GM12872 (cell line): ENCODE results near the gene THAP11.

ENCODE experiments used
- TF ChIP-seq, protein P1 (sequence below): IDR thresholded peaks from 3 replicates; pipeline ENCODE4 v1.5.1; 2011; ENCODE audit warnings: low read depth, mild to moderate bottlenecking, low read length, moderate library complexity; ENCODE audit not compliant: insufficient read depth

THAP11 gene

DNA sequence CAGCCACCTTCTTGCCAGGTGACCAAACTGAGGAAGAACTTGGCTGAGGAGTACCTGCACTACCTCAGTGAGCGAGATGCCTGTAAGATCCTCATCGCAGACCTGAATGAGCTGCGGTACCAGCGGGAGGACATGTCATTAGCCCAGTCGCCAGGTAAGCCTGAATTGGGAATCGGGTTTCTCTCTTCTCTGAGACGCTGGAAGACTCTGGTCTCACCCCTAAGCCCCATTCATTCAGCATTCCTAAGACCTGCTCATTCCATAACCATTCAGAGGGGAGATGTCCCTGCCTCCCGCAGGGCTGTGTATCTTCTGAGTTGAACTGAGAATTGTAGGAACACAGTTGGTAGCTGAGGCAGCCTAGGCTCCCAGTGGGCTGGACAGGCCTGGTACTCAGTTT, 17.0 kb upstream of the THAP11 start:
- TF ChIP-seq, protein P1, sequence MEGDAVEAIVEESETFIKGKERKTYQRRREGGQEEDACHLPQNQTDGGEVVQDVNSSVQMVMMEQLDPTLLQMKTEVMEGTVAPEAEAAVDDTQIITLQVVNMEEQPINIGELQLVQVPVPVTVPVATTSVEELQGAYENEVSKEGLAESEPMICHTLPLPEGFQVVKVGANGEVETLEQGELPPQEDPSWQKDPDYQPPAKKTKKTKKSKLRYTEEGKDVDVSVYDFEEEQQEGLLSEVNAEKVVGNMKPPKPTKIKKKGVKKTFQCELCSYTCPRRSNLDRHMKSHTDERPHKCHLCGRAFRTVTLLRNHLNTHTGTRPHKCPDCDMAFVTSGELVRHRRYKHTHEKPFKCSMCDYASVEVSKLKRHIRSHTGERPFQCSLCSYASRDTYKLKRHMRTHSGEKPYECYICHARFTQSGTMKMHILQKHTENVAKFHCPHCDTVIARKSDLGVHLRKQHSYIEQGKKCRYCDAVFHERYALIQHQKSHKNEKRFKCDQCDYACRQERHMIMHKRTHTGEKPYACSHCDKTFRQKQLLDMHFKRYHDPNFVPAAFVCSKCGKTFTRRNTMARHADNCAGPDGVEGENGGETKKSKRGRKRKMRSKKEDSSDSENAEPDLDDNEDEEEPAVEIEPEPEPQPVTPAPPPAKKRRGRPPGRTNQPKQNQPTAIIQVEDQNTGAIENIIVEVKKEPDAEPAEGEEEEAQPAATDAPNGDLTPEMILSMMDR: no peak

DNA sequence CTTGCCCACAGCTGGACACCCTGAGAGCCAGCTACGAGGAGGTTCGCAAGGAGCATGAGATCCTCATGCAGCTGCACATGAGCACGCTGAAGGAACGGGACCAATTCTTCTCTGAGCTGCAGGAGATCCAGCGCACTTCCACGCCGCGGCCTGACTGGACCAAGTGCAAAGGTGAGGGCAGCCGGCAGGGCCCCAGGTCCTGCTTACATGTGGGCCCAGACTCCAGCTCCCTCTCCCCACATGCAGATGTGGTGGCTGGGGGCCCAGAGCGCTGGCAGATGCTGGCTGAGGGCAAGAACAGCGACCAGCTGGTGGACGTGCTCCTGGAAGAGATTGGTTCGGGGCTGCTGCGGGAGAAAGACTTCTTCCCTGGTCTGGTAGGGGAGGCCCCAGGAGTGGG, 16.2 kb upstream of the THAP11 start:
- TF ChIP-seq, protein P1: no peak

DNA sequence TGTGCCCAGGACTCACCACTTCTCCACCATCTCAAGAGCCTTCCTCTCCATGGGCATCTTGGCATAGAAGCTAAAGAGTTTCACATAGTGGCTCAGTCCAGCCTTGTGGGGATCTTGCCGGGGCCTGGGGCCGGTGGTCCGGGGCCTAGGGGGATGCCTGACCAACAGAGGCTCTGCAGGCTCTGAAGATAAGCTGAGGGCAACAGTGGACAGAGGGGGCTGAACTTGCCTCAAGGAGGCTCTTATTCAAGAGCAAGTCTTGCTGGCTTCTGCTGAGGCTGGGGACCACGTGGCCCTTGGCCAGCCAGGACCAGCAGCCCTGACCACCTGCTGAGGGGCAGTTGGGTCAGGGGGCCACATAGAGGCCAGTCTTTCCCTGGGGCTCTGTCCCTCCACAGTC, 13.5 kb upstream of the THAP11 start:
- TF ChIP-seq, protein P1: no peak

- TF ChIP-seq, protein P1: no peak
These were observed 9.1 kb upstream of the THAP11 start for GRCh38 chr16:67833030-67833414.

DNA sequence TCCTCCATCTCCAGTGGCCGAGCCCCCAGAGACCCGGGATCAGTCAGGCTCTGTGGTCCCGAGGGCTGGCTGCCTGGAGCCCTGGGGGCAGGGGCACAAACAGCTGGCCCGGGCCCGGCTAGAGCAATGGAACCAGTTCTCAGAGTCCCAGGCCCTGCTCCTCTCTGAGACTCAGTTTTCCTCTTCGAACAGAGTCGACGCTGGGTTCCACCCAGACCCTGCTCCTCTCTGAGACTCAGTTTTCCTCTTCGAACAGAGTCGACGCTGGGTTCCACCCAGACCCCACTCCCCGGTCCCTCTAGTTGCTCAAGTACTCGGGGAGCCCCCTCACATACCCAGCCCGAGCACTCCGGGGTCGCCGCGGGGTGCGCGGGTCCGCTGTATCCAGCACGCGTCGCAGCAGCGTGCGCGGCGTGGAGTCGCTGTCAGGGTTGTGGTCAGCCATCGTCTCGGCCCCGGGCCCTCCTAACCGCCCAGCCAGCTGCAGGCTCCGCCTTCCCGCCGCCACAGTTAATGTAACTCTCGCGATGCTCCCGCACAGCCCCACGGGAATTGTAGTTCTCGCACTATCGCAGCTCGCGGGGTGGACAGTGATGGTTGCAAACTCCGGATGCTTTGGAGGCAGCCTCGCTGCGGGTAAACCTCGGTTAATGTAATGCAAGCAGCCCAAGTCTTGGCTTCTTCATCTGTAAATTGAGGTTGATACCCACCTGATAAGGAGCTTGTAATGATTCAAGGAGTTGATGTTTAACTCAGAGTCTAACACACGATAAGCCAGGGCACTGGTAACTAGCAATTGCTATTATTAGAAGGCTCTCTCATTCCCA, 8.5 kb upstream of the THAP11 start:
- TF ChIP-seq, protein P1: no peak

GRCh38 chr16:67834242-67834614, 7.9 kb upstream of the THAP11 start:
- TF ChIP-seq, protein P1: no peak

GRCh38 chr16:67837811-67838210, 4.3 kb upstream of the THAP11 start:
- TF ChIP-seq, protein P1: no peak
